A673 (cell line): Measurements from ENCODE around the gene RIC1. TPM values are rescaled to one million over a fixed set of nuclear protein-coding genes. Genes with fewer than 3 reads are reported as not detected.

ENCODE experiments used
- BruUV-seq: library from RNA; stranded (reverse); fragments of 400-500 nt; replicated peaks from 2 replicates; lab custom pipeline; 2021; lab: Mats Ljungman, UMichigan
- CTCF ChIA-PET: fragments of 300-600 bp; sonication (Branson Sonifier 250); formaldehyde crosslinking; loops from one replicate; lab custom pipeline; 2022; ENCODE audit warnings: antibody characterized with exemption; lab: Charles Lee
- POLR2A ChIA-PET: fragments of 300-600 bp; sonication (Branson Sonifier 250); formaldehyde crosslinking; loops from one replicate; lab custom pipeline; 2022; ENCODE audit warnings: antibody characterized with exemption; ENCODE audit not compliant: low non-redundant PET; lab: Charles Lee
- DNase-seq: peaks from one replicate; pipeline ENCODE4 v3.0.0-alpha.2; 2015; ENCODE audit warnings: low spot score
- H3K27ac ChIP-seq: fragments of 200-600 bp; sonication (generic); 2 replicates; pipeline ENCODE4 v1.5.1; 2016; ENCODE audit warnings: mixed run types, low read depth, mild to moderate bottlenecking, mixed read lengths, antibody characterized with exemption, low read length; ENCODE audit not compliant: poor library complexity, severe bottlenecking
- H3K27me3 ChIP-seq: fragments of 200-600 bp; sonication (generic); replicated peaks from 2 replicates; pipeline ENCODE4 v1.6.1; 2017; ENCODE audit warnings: mixed run types, low read depth, mild to moderate bottlenecking, mixed read lengths, antibody characterized with exemption, low read length; ENCODE audit not compliant: insufficient read depth, poor library complexity
- H3K36me3 ChIP-seq: fragments of 200-600 bp; sonication (generic); 2 replicates; pipeline ENCODE4 v1.6.1; 2016; ENCODE audit warnings: mixed run types, mild to moderate bottlenecking, mixed read lengths, antibody characterized with exemption, low read length; ENCODE audit not compliant: insufficient read depth, poor library complexity, severe bottlenecking
- H3K4me1 ChIP-seq: fragments of 200-600 bp; sonication (generic); 2 replicates; pipeline ENCODE4 v1.6.1; 2017; ENCODE audit warnings: mixed run types, mild to moderate bottlenecking, mixed read lengths, antibody characterized with exemption, low read length; ENCODE audit not compliant: insufficient read depth, poor library complexity, severe bottlenecking
- H3K4me3 ChIP-seq: fragments of 200-600 bp; sonication (generic); 2 replicates; pipeline ENCODE4 v1.5.1; 2016; ENCODE audit warnings: low read depth, mixed run types, mild to moderate bottlenecking, mixed read lengths, low read length; ENCODE audit not compliant: poor library complexity, severe bottlenecking
- H3K9me3 ChIP-seq: fragments of 200-600 bp; sonication (generic); 2 replicates; pipeline ENCODE4 v1.6.1; 2016; ENCODE audit warnings: mixed run types, low read depth, mild to moderate bottlenecking, mixed read lengths, antibody characterized with exemption, low read length; ENCODE audit not compliant: poor library complexity, severe bottlenecking
- EZH2 ChIP-seq: fragments of 200-600 bp; sonication (generic); IDR thresholded peaks from 2 replicates; pipeline ENCODE4 v1.6.1; 2017; ENCODE audit warnings: borderline replicate concordance, low read depth, mild to moderate bottlenecking, mixed read lengths, antibody characterized with exemption, low read length; ENCODE audit not compliant: poor library complexity, severe bottlenecking
- intact Hi-C: fragments of 100-400 bp; cut with micrococcal nuclease; formaldehyde crosslinking; loops from one replicate; pipeline ENCODE4 v1.10.0; 2022; ENCODE audit not compliant: unreplicated experiment
- total RNA-seq: library from RNA; stranded (reverse); gene quantifications from 2 replicates; pipeline ENCODE4 v1.2.3, GENCODE V29; 2021
- TF ChIP-seq, protein P1 (sequence below): fragments of 300-800, 200-600 bp; sonication (generic); conservative IDR thresholded peaks from 2 replicates; pipeline ENCODE4 v1.5.1; 2017; ENCODE audit warnings: low read depth, mild to moderate bottlenecking, antibody characterized with exemption, low read length, moderate library complexity, mixed read lengths

Gene RIC1
- total RNA-seq, 1 experiment from 2014 or later, result 23.3 TPM

DNA sequence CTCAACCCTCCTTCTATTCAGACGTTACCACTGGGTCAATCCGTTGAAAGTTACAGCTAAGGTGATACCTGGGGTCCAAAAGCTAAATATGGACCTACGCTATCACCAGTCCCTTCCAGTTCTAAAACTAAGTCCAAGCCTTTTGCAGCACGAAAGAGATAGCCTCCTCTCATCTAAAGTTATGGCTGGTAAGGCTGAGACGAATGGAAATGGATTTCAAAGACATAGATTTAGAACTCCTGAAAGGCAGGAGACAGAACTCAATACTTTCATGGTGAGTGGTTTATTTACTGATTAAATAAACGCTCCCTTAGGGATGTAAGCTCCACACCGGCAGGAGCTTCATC, 751 bp upstream of the RIC1 start:
- intact Hi-C loops, result loop anchor here (5.0 kb wide), 2 partner anchors 204 to 379 kb away; partner anchors contain the start of gene ERMP1
- Histone ChIP-seq H3K4me1 (peaks cover 28% of the 10 kb centered on the region), H3K4me3 (peak overlapping the region; percentile 98), H3K36me3 (no peaks in the 10 kb centered on the region), H3K9me3 (no peaks in the 10 kb centered on the region), H3K27me3 (no peaks in the 10 kb centered on the region), H3K27ac (peak overlapping the region; percentile 94)
- TF ChIP-seq, protein P1, sequence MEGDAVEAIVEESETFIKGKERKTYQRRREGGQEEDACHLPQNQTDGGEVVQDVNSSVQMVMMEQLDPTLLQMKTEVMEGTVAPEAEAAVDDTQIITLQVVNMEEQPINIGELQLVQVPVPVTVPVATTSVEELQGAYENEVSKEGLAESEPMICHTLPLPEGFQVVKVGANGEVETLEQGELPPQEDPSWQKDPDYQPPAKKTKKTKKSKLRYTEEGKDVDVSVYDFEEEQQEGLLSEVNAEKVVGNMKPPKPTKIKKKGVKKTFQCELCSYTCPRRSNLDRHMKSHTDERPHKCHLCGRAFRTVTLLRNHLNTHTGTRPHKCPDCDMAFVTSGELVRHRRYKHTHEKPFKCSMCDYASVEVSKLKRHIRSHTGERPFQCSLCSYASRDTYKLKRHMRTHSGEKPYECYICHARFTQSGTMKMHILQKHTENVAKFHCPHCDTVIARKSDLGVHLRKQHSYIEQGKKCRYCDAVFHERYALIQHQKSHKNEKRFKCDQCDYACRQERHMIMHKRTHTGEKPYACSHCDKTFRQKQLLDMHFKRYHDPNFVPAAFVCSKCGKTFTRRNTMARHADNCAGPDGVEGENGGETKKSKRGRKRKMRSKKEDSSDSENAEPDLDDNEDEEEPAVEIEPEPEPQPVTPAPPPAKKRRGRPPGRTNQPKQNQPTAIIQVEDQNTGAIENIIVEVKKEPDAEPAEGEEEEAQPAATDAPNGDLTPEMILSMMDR, result no peak
- no peak for TF ChIP-seq EZH2
- BruUV-seq, result TSS peak; percentile 90
- ChIA-PET CTCF (interaction anchor here (1.0 kb wide), 1 partner anchor 28 kb away, joined by 3 read pairs; no protein-coding TSS in a partner anchor), POLR2A (interaction anchor here (0.6 kb wide), 1 partner anchor 844 kb away, joined by 5 read pairs; no protein-coding TSS in a partner anchor)
- DNase-seq, result no peak

GRCh38 chr9:5629312-5630080, 589 bp downstream of the RIC1 start:
- peak; percentile 59 for DNase-seq
- intact Hi-C loops, result loop anchor here (5.0 kb wide), 2 partner anchors 203 to 378 kb away; partner anchors contain the start of gene ERMP1
- no peaks in the 10 kb centered on the region for H3K36me3 ChIP-seq
- BruUV-seq, result no TSS peak
- peak overlapping the region; percentile 94 for H3K27ac ChIP-seq
- no peaks in the 10 kb centered on the region for H3K27me3 ChIP-seq
- no peaks in the 10 kb centered on the region for H3K9me3 ChIP-seq
- no peak for TF ChIP-seq EZH2
- TF ChIP-seq, protein P1, result no peak
- peak overlapping the region; percentile 98 for H3K4me3 ChIP-seq
- CTCF ChIA-PET, result no interaction called here
- peaks cover 28% of the 10 kb centered on the region for H3K4me1 ChIP-seq
- POLR2A ChIA-PET, result no interaction called here

GRCh38 chr9:5630081-5630507, 1.2 kb downstream of the RIC1 start:
- no peaks in the 10 kb centered on the region for H3K27me3 ChIP-seq
- DNase-seq, result peak; percentile 47
- H3K9me3 ChIP-seq, result peaks cover 3% of the 10 kb centered on the region
- ChIA-PET POLR2A (no interaction called here), CTCF (no interaction called here)
- peaks cover 24% of the 10 kb centered on the region for H3K4me1 ChIP-seq
- intact Hi-C loops, result no loop called here
- H3K36me3 ChIP-seq, result no peaks in the 10 kb centered on the region
- TF ChIP-seq, protein P1, result no peak
- no peak for TF ChIP-seq EZH2
- H3K27ac ChIP-seq, result peak overlapping the region; percentile 94
- peak overlapping the region; percentile 98 for H3K4me3 ChIP-seq
- BruUV-seq, result TSS peak; percentile 61
